GM13977 (cell line): ENCODE data around the gene EFNA4.

Experiments
- DNase-seq: peaks from one replicate; pipeline ENCODE4 v3.0.0; 2012; ENCODE audit warnings: low spot score
- CTCF ChIP-seq: IDR thresholded peaks from 2 replicates; pipeline ENCODE4 v1.5.1; 2012; ENCODE audit warnings: mild to moderate bottlenecking, control low read depth; ENCODE audit not compliant: insufficient read depth; ENCODE audit errors: extremely low read depth, missing control alignments
- in situ Hi-C: fragments of 300-500 bp; cut with MboI; formaldehyde crosslinking; loops from one replicate; pipeline ENCODE4 v1.12.0; 2022; ENCODE audit warnings: low sequenced_read_pairs, low pct_unique_long_range_greater_than_20kb, mixed read lengths, inconsistent platforms; ENCODE audit not compliant: unreplicated experiment

EFNA4 gene

GRCh38 chr1:155069551-155070157 is 6.1 kb downstream of the EFNA4 start:
- no peak for DNase-seq
- TF ChIP-seq CTCF, result no peak
- in situ Hi-C loops, result loop anchor here (25.0 kb wide), 1 partner anchor 407 kb away; no protein-coding TSS in a partner anchor

GRCh38 chr1:155070158-155070621 is 6.7 kb downstream of the EFNA4 start:
- no peak for DNase-seq
- no peak for TF ChIP-seq CTCF
- in situ Hi-C loops, result loop anchor here (25.0 kb wide), 1 partner anchor 408 kb away; no protein-coding TSS in a partner anchor

GRCh38 chr1:155070721-155071569 is 7.4 kb downstream of the EFNA4 start:
- TF ChIP-seq CTCF, result peak; percentile 50
- DNase-seq, result peak; percentile 81
- in situ Hi-C loops, result loop anchor here (25.0 kb wide), 1 partner anchor 409 kb away; no protein-coding TSS in a partner anchor

- in situ Hi-C loops, result loop anchor here (25.0 kb wide), 1 partner anchor 409 kb away; no protein-coding TSS in a partner anchor
- no peak for TF ChIP-seq CTCF
- DNase-seq, result no peak
These were observed 8.2 kb downstream of the EFNA4 start for GRCh38 chr1:155071701-155072100.

GRCh38 chr1:155072531-155073289 is 9.2 kb downstream of the EFNA4 start:
- no peak for DNase-seq
- in situ Hi-C loops, result loop anchor here (25.0 kb wide), 1 partner anchor 410 kb away; no protein-coding TSS in a partner anchor
- TF ChIP-seq CTCF, result no peak
